IPS-20b (cell line): Measurements from ENCODE around the gene CCL28.
A peak's percentile ranks its signal among the peaks of the same experiment; 100 is the strongest.
"Not testable (repeated sequence)": the region's sequence is repeated elsewhere in the genome, so short reads cannot be mapped to it uniquely, and the experiment has no call there.

ENCODE experiments used
- H3K27ac ChIP-seq: one replicate; pipeline ENCODE4 v1.5.1; 2013; ENCODE audit warnings: low read length
- H3K27me3 ChIP-seq: 2 replicates; pipeline ENCODE4 v1.6.1; 2013; ENCODE audit warnings: mild to moderate bottlenecking, low read length, inconsistent platforms; ENCODE audit not compliant: insufficient read depth
- H3K36me3 ChIP-seq: 2 replicates; pipeline ENCODE4 v1.6.1; 2013; ENCODE audit warnings: low read depth, mild to moderate bottlenecking, inconsistent platforms, low read length, moderate library complexity; ENCODE audit not compliant: insufficient read depth
- H3K4me1 ChIP-seq: 2 replicates; pipeline ENCODE4 v1.6.1; 2013; ENCODE audit warnings: mild to moderate bottlenecking, control low read depth, inconsistent platforms, low read length, moderate library complexity; ENCODE audit not compliant: insufficient read depth
- H3K4me3 ChIP-seq: 2 replicates; pipeline ENCODE4 v1.5.1; 2013; ENCODE audit warnings: mild to moderate bottlenecking, low read length, inconsistent platforms
- H3K9ac ChIP-seq: 2 replicates; pipeline ENCODE4 v1.6.1; 2013; ENCODE audit warnings: low read depth, mild to moderate bottlenecking, inconsistent platforms, low read length, moderate library complexity
- H3K9me3 ChIP-seq: 2 replicates; pipeline ENCODE4 v1.6.1; 2013; ENCODE audit warnings: mild to moderate bottlenecking, low read depth, low read length, inconsistent platforms; ENCODE audit not compliant: insufficient read depth

The CCL28 gene

DNA sequence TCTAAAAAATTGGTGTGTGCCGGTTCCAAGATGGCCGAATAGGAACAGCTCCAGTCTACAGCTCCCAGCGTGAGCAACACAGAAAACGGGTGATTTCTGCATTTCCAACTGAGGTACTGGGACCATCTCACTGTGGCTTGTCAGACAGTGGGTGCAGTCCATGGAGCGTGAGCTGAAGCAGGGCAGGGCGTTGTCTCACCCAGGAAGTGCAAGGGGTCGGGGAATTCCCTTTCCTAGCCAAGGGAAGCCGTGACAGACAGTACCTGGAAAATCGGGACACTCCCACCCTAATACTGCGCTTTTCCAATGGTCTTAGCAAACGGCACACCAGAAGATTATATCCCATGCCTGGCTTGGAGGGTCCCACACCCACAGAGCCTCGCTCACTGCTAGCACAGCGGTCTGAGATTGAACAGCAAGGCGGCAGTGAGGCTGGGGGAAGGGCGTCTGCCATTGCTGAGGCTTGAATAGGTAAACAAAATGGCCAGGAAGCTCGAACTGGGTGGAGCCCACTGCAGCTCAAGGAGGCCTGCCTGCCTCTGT, 9.6 kb downstream of the CCL28 start:
- H3K36me3 ChIP-seq, H3K9me3 ChIP-seq, H3K9ac ChIP-seq, H3K27me3 ChIP-seq, H3K4me1 ChIP-seq, H3K27ac ChIP-seq, H3K4me3 ChIP-seq: not testable (repeated sequence)

DNA sequence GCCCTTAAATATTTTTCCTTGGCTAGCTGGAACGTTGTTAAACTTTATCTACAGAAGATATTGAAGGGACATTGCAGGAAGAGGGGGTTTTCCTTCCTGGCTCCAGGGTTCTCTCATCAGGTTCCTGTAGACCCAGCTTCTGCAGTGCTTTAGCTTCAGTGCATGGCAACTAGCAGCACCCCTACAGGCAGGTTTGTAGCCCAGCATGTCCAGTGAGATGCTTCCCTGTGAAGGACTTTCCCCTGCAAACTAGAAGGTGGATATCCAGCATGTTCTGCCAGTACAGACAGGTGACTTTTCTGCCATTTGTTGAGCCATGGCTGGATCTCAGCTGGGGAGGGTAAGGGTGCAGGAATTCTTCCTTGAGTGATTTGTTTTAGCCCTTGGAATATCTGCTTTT, 10.4 kb downstream of the CCL28 start:
- Histone ChIP-seq H3K9ac (no peak overlapping the region), H3K27ac (no peak overlapping the region), H3K4me3 (no peak overlapping the region), H3K36me3 (no peaks in the 10 kb centered on the region), H3K27me3 (peaks cover 5% of the 10 kb centered on the region; the same call in 1 of the 2 replicates), H3K4me1 (no peaks in the 10 kb centered on the region), H3K9me3 (no peaks in the 10 kb centered on the region; the same call in 1 of the 2 replicates)

DNA sequence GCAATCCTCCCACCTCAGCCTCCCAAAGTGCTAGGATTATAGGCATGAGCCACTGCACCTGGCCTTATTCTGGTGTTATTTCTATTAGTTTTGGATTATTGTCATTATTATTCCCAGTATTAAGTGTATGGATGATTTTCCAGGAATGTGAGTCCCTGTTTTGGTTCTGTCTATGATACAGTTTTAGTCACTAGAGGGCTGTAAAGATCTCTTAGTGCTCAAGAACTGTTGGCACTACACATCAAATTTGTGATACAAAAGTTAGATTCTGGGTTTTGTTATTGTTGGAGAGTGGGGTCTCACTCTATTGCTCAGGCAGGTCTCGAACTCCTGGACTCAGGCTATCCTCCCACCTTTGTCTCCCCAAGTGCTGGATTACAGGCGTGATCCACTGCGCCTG, 12.1 kb downstream of the CCL28 start:
- H3K4me1 ChIP-seq: no peaks in the 10 kb centered on the region
- H3K27ac ChIP-seq: no peak overlapping the region
- H3K4me3 ChIP-seq: no peak overlapping the region
- H3K9ac ChIP-seq: no peak overlapping the region
- H3K27me3 ChIP-seq: peaks cover 13% of the 10 kb centered on the region; the same call in 1 of the 2 replicates
- no peaks in the 10 kb centered on the region; the same call in 1 of the 2 replicates for H3K9me3 ChIP-seq
- no peaks in the 10 kb centered on the region for H3K36me3 ChIP-seq

DNA sequence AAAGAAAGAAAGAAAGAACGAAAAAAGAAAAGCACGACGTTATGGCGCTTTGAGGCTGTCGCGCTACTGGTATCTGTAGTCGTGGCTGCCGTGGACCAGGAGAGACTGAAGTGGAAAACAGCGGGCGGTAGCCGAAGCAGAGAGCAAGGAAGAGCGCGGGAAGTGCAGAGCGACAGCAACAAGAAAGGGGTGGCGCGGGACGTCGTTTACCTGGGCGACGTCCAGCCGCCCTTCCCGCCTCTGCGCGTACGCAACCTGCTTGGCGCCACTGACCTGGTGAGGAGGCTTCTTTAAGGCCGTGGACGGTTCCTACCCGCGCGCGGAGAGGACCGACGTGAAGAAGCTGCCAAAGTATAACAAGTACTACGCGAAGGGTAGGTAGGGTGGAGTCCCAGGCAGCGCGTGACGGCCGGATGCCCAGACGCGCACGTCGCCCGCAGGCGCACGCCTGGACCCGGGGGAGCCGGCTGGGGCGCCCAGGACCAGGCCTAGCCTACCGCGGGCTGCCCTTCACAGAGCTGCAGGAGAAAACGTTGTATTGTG, 15.4 kb downstream of the CCL28 start:
- Histone ChIP-seq H3K9ac (no peak overlapping the region), H3K27me3 (peaks cover 13% of the 10 kb centered on the region; the same call in 1 of the 2 replicates), H3K4me3 (peak overlapping the region; percentile 53; the same call in 1 of the 2 replicates), H3K27ac (no peak overlapping the region), H3K9me3 (no peaks in the 10 kb centered on the region; the same call in 1 of the 2 replicates), H3K4me1 (no peaks in the 10 kb centered on the region), H3K36me3 (no peaks in the 10 kb centered on the region)

DNA sequence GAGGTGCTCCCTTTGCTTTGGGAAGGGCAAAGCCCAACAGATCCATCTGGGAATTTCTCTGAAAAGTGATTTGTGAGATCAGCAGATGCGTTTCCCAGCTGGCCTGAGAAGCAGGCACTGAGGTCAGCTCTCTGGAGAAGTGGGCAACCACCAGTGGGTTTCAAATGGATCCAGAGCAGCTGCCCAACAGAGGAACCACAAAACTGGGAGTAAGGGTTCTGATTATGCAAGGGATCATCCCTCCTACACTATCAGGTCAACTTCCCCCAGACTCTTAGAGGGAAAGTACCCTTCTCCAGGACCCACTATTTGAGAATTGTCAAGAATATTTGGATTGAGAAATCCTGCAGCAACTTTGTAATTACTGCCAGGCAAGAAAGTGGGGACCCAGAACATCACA, 21.7 kb downstream of the CCL28 start:
- H3K9ac ChIP-seq: no peak overlapping the region
- no peak overlapping the region for H3K27ac ChIP-seq

DNA sequence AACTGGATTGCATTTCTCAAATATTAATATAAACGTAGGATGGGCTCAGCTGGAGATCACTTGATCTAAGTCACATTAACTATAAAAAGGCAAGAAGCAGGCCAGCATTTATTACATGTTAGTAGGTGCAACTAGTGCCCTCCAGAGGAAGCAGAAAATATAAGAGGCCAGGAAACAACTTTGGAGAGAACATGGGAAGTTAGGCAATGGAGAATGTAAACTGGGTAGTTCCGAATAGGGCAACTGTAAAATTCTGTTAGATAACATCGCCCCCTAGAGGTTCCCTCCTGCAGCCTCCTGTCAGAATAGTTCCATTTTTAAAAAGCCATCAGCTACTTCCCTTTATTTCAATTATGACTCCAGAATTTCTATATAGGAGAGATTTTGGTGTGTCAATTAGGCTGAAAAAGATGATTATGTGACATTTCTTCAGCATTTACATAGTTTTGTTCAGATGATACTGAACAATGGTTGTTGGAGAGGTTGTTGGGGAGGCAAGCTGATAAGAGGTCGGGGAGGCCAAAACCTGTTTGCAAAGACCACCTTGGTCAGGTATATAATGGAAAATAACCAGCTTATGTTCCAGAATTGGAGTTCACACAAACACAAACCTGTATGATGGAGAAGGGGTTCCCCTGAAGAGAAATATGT, 22.4 kb downstream of the CCL28 start:
- no peak overlapping the region for H3K27ac ChIP-seq
- H3K27me3 ChIP-seq: no peaks in the 10 kb centered on the region
- H3K9ac ChIP-seq: no peak overlapping the region
- no peaks in the 10 kb centered on the region for H3K4me1 ChIP-seq
- H3K36me3 ChIP-seq: no peaks in the 10 kb centered on the region
- no peak overlapping the region for H3K4me3 ChIP-seq
- no peaks in the 10 kb centered on the region for H3K9me3 ChIP-seq

More for the DNA sequence above, 21.7 kb downstream of the CCL28 start:
- H3K4me1 ChIP-seq: no peaks in the 10 kb centered on the region
- H3K36me3 ChIP-seq: no peaks in the 10 kb centered on the region
- H3K4me3 ChIP-seq: no peak overlapping the region
- H3K9me3 ChIP-seq: no peaks in the 10 kb centered on the region
- no peaks in the 10 kb centered on the region for H3K27me3 ChIP-seq

DNA sequence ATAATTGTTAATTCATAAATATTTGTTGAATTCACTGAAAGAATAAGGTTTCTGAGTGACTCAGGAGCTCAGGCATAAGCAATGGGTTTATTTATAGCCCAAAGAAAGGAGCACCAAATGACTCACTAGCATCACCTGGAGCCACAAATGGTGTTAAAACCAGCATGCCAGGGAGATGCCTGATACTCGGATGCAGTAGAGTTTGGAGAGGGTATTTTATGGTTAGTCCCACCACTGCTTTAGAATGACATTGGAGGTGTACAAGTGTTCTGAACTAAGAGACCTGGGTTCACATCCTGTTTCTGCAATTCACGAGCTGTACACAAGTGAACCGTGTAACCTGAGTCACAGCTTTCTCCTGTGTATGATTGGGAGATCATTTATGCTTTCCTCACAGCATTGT, 25.2 kb downstream of the CCL28 start:
- H3K4me1 ChIP-seq: no peaks in the 10 kb centered on the region
- no peaks in the 10 kb centered on the region for H3K36me3 ChIP-seq
- no peak overlapping the region for H3K4me3 ChIP-seq
- no peaks in the 10 kb centered on the region for H3K27me3 ChIP-seq
- H3K9me3 ChIP-seq: no peaks in the 10 kb centered on the region
- H3K9ac ChIP-seq: no peak overlapping the region
- H3K27ac ChIP-seq: no peak overlapping the region

DNA sequence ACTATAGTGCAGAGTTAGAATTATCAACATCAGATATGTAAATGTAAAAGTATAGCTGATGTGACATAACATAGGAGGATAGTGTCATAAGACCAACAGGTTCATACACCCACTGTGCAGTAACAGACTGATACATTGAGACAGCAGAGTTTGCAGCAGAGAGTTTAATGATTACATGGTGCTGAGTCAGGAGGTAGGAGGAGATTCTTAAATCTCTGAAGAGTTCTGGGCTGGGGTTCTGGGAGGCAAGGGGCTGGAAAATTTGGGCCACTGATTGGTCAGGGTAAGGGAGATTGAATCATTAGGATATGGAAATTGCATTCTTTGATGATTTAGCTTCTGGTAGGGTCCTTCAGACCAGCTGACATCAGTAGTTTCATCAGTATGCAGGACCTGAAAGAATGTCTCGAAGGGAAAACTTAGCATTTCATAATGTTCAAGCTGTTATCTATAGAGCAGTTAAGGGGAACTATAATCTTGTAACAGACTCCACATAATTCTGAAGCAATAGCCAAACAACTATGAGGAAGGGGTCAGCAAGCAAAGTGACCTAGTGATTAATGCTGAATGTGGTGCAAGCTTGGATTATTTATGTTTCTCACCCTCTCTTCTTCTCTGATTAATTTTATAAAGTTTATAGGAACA, 35.6 kb downstream of the CCL28 start:
- H3K27me3 ChIP-seq: no peaks in the 10 kb centered on the region
- H3K9me3 ChIP-seq: no peaks in the 10 kb centered on the region
- no peak overlapping the region for H3K27ac ChIP-seq
- H3K4me3 ChIP-seq: no peak overlapping the region
- no peaks in the 10 kb centered on the region for H3K4me1 ChIP-seq
- H3K36me3 ChIP-seq: no peaks in the 10 kb centered on the region
- H3K9ac ChIP-seq: no peak overlapping the region

DNA sequence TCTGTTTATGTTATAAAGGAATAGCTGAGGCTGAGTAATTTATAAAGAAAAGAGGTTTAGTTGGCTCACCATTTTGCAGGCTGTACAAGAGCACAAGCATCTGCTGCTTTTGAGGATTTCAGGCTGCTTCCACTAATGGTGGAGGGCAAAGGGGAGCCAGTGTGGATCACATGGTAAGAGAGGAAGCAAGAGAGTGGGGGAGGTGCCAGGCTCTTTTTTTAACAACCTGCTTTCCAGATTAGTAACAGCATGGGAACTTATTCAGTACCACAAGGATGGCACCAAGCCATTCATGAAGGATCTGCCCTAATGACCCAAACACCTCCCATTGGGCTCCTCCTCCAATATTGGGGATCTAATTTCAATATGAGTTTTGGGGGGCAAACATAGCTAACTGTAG, 40.4 kb downstream of the CCL28 start:
- H3K36me3 ChIP-seq: no peaks in the 10 kb centered on the region; the same call in 1 of the 2 replicates
- no peak overlapping the region for H3K4me3 ChIP-seq
- no peak overlapping the region for H3K27ac ChIP-seq
- H3K9ac ChIP-seq: no peak overlapping the region
- H3K9me3 ChIP-seq: peaks cover 22% of the 10 kb centered on the region
- no peaks in the 10 kb centered on the region for H3K4me1 ChIP-seq
- H3K27me3 ChIP-seq: no peaks in the 10 kb centered on the region

DNA sequence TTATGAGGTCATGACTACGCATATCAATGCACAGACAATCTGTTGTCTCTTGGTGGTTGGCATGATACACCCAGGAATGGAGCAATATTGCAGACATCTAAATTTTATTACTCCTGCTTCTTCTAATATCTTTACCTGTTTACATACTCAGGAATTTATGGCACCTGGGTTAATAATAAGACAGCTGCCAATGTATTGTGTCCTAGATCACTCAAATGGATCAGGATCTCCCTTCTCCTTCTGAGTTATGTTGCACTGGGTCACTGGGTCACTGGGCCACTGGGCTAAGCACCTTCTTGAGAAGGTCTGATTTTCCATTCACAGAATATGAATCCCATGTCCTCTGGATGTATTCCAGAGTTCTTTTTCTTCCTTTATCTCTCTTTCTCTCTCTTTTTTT, 41.8 kb downstream of the CCL28 start:
- Histone ChIP-seq H3K9me3 (peaks cover 23% of the 10 kb centered on the region), H3K36me3 (no peaks in the 10 kb centered on the region; the same call in 1 of the 2 replicates), H3K4me3 (no peak overlapping the region), H3K9ac (no peak overlapping the region), H3K4me1 (no peaks in the 10 kb centered on the region), H3K27me3 (no peaks in the 10 kb centered on the region), H3K27ac (no peak overlapping the region)

DNA sequence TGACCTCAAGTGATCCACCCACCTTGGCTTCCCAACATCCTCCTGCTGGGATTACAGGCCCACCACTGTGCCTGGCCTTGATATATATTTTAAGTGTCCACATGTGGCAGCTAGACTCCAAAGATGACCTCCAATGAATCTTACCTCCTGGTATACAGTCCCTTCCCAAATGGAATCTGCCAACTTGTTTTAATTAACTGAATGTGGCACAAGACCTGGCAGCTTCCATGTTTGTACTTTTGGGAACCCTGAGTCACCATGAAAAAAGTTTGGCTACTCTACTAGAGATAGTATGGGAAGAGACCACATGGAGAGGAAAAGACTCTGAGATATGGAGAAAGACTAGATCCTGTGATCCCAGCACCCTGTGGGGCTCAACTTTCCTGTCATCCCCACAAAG, 42.5 kb downstream of the CCL28 start:
- Histone ChIP-seq H3K4me1 (no peaks in the 10 kb centered on the region), H3K9me3 (peaks cover 23% of the 10 kb centered on the region), H3K36me3 (no peaks in the 10 kb centered on the region; the same call in 1 of the 2 replicates), H3K27ac (no peak overlapping the region), H3K4me3 (no peak overlapping the region), H3K27me3 (no peaks in the 10 kb centered on the region), H3K9ac (no peak overlapping the region)
